Dedifferentiated amniotic fluid mesenchymal stem cell (primary cell): ENCODE data around the gene CDKN2AIPNL.

Experiments
- DNase-seq: peaks from one replicate; pipeline ENCODE4 v3.0.0-alpha.2; 2016; ENCODE audit errors: extremely low spot score

Gene CDKN2AIPNL

GRCh38 chr5:134411546-134412266 lies at the start of gene CDKN2AIPNL:
CDKN2AIPNL (minus strand) TSS chr5:134411881; CDS start chr5:134411854, 27 bp downstream.
- DNase-seq, result peak; percentile 70

- no peak for DNase-seq
Observed at GRCh38 chr5:134460551-134460950, 48.9 kb upstream of the CDKN2AIPNL start.

- DNase-seq, result no peak
Observed at GRCh38 chr5:134459491-134459890, 47.8 kb upstream of the CDKN2AIPNL start.

- no peak for DNase-seq
Observed at GRCh38 chr5:134459010-134459403, 47.3 kb upstream of the CDKN2AIPNL start.

- no peak for DNase-seq
Observed at GRCh38 chr5:134458234-134459009, 46.7 kb upstream of the CDKN2AIPNL start.

GRCh38 chr5:134457801-134458200 lies 46.1 kb upstream of the CDKN2AIPNL start:
- DNase-seq, result no peak

GRCh38 chr5:134456825-134457224 lies 45.1 kb upstream of the CDKN2AIPNL start:
- DNase-seq, result no peak

- DNase-seq, result no peak
Observed at GRCh38 chr5:134455466-134455865, 43.8 kb upstream of the CDKN2AIPNL start.

- no peak for DNase-seq
Observed at GRCh38 chr5:134453016-134453415, 41.3 kb upstream of the CDKN2AIPNL start.

- DNase-seq, result peak; percentile 62
Observed at GRCh38 chr5:134451936-134452505, 40.3 kb upstream of the CDKN2AIPNL start.

GRCh38 chr5:134451225-134451935 lies 39.7 kb upstream of the CDKN2AIPNL start:
- no peak for DNase-seq

- DNase-seq, result no peak
Observed at GRCh38 chr5:134450374-134450773, 38.7 kb upstream of the CDKN2AIPNL start.

GRCh38 chr5:134449167-134449566 lies 37.5 kb upstream of the CDKN2AIPNL start:
- no peak for DNase-seq

- no peak for DNase-seq
Observed at GRCh38 chr5:134447815-134448520, 36.3 kb upstream of the CDKN2AIPNL start.

GRCh38 chr5:134446938-134447337 lies 35.3 kb upstream of the CDKN2AIPNL start:
- no peak for DNase-seq

GRCh38 chr5:134445856-134446818 lies 34.5 kb upstream of the CDKN2AIPNL start:
- no peak for DNase-seq

GRCh38 chr5:134444941-134445471 lies 33.3 kb upstream of the CDKN2AIPNL start:
- no peak for DNase-seq

GRCh38 chr5:134440201-134440755 lies 28.6 kb upstream of the CDKN2AIPNL start:
- DNase-seq, result no peak

GRCh38 chr5:134439210-134439654 lies 27.6 kb upstream of the CDKN2AIPNL start:
- DNase-seq, result peak; percentile 90

GRCh38 chr5:134438721-134439123 lies 27.0 kb upstream of the CDKN2AIPNL start:
- no peak for DNase-seq
